Measurements from ENCODE around the gene ERC1.

DNA sequence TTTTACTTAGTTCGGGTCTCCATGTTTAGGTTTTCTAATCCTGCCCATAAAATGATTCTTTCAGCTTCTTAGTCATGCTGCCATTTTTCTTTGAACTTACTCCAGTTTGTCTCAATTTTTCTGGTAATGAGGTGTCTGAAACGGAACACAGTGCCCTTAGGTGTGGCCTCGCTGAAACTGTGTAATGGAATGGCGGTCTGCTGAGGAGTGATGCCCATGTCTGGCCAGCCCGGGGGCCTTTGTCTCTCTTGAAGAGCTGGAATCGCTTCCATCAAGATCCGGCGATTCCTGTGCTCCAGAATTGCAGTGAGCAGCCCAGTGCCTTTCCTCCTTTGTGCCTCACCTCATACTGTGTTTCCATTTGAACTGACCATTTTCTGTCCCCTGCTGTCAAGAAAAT is 490.9 kb downstream of the ERC1 start:
- TF ChIP-seq PAX5 (IDR thresholded peaks at IDR 0.05; ENCODE audit: insufficient read depth, low read length, severe bottlenecking): no peak
- TF ChIP-seq POLR2A (IDR thresholded peaks at IDR 0.05; ENCODE audit: low read depth, low read length): no peak
- no peak for TF ChIP-seq TAF1 (IDR thresholded peaks at IDR 0.05; ENCODE audit: low read depth, low read length)
